A549 treated with dexamethasone at 1 μM for 4 hours (cell line): Measurements from ENCODE around the gene RNF141. TPM values are rescaled to one million over a fixed set of nuclear protein-coding genes. Genes with fewer than 3 reads are reported as not detected.

Experiments
- total RNA-seq: library from RNA; stranded (reverse); fragments of 200-300 nt; extraction: Qiagen RNA extraction; gene quantifications from 5 replicates; pipeline ENCODE4 v1.2.3, GENCODE V29; 2022

The RNF141 gene
- total RNA-seq = 20.9 to 34.2 TPM (median 31.2 TPM) in 5 replicates

GRCh38 chr11:10540915-10541560 lies at the start of gene RNF141:
Gene RNF141, minus strand, starts transcription at chr11:10541187. Its CDS starts 7,029 bp downstream, at chr11:10534158.

GRCh38 chr11:10568486-10568941 lies 27.5 kb upstream of the RNF141 start, which contains the start of gene LYVE1:
Gene LYVE1, minus strand, starts transcription at chr11:10568665. Its CDS starts 133 bp downstream, at chr11:10568532.

Other genes with a start within 250 kb of the RNF141 start
- 11.6 to 15.8 TPM (median 12.6 TPM) in 5 replicates for gene SBF2, start 247.0 kb downstream of the RNF141 start, total RNA-seq
- gene ADM, start 236.1 kb downstream of the RNF141 start, total RNA-seq = 89.2 to 149 TPM (median 102 TPM) in 5 replicates
- 6.3 to 8.9 TPM (median 6.8 TPM) in 5 replicates for gene AMPD3, start 85.9 kb downstream of the RNF141 start, total RNA-seq
- 0.36 to 1.2 TPM (median 0.64 TPM) in 5 replicates for gene LYVE1, start 27.5 kb upstream of the RNF141 start, total RNA-seq
- 0.03 to 0.08 TPM (median 0.05 TPM) in 5 replicates for gene IRAG1, start 152.6 kb upstream of the RNF141 start, total RNA-seq
- gene CTR9, start 210.1 kb upstream of the RNF141 start, total RNA-seq = 23.8 to 29.9 TPM (median 27.7 TPM) in 5 replicates